H1 (cell line): ENCODE data around the gene ARHGAP18. TPM values are rescaled to one million over a fixed set of nuclear protein-coding genes. Genes with fewer than 3 reads are reported as not detected.

Experiments
- CTCF ChIA-PET: fragments of 300-600 bp; sonication (Branson Sonifier 250); formaldehyde crosslinking; loops from one replicate; lab custom pipeline; 2021; ENCODE audit not compliant: partially characterized antibody; lab: Charles Lee
- POLR2A ChIA-PET: fragments of 300-600 bp; sonication (Branson Sonifier 250); formaldehyde crosslinking; loops from one replicate; lab custom pipeline; 2021; ENCODE audit warnings: inconsistent platforms; ENCODE audit not compliant: partially characterized antibody; lab: Charles Lee
- DNase-seq, 2 experiments: peaks; one replicate each; pipeline versions ENCODE4 v3.0.0 to v3.0.0-alpha.2; 2010 to 2022; ENCODE audit warnings: low spot score in 2 of 2, low read depth in 1 of 2, mixed read lengths in 1 of 2
- FAIRE-seq: peaks from 2 replicates; lab custom pipeline; 2011; peaks lifted over from hg19 to GRCh38; lab: Jason Lieb, UNC
- H2AFZ ChIP-seq: 2 replicates; pipeline ENCODE4 v1.8.1; 2012; ENCODE audit warnings: low read length, inconsistent platforms
- H2AK5ac ChIP-seq: 2 replicates; pipeline ENCODE4 v1.6.1; 2013; ENCODE audit warnings: low read depth, low read length
- H2BK120ac ChIP-seq: replicated peaks from 2 replicates; pipeline ENCODE3; 2013; ENCODE audit warnings: low read depth, low read length, inconsistent platforms
- H2BK12ac ChIP-seq: 2 replicates; pipeline ENCODE4 v1.6.1; 2013; ENCODE audit warnings: low read depth, low read length
- H2BK15ac ChIP-seq: 2 replicates; pipeline ENCODE4 v1.6.1; 2013; ENCODE audit warnings: low read length
- H2BK20ac ChIP-seq: 2 replicates; pipeline ENCODE4 v1.6.1; 2013; ENCODE audit warnings: low read length
- H2BK5ac ChIP-seq: 2 replicates; pipeline ENCODE4 v1.6.1; 2013; ENCODE audit warnings: low read depth, low read length
- H3K14ac ChIP-seq: 2 replicates; pipeline ENCODE4 v1.6.1; 2013; ENCODE audit warnings: inconsistent platforms; ENCODE audit not compliant: insufficient read length
- H3K18ac ChIP-seq: 2 replicates; pipeline ENCODE4 v1.6.1; 2013; ENCODE audit warnings: low read length; ENCODE audit errors: extremely low read depth
- H3K23ac ChIP-seq: 2 replicates; pipeline ENCODE4 v1.6.1; 2013; ENCODE audit warnings: inconsistent platforms; ENCODE audit not compliant: insufficient read length
- H3K23me2 ChIP-seq: 2 replicates; pipeline ENCODE4 v1.6.1; 2013; ENCODE audit warnings: low read depth, low read length
- H3K27ac ChIP-seq: 2 replicates; pipeline ENCODE4 v1.6.1; 2011; ENCODE audit warnings: low read depth, low read length, inconsistent platforms
- H3K27me3 ChIP-seq, 4 experiments: replicated peaks in 1 of 4; 1 replicate in 1 of 4; 2 replicates in 3 of 4; pipeline versions ENCODE4 v1.6.1 to v1.8.1; 2011 to 2013; ENCODE audit warnings: low read length in 3 of 4, mild to moderate bottlenecking in 3 of 4, inconsistent platforms in 2 of 4, mixed read lengths in 2 of 4, moderate library complexity in 1 of 4; ENCODE audit not compliant: control insufficient read depth in 3 of 4, insufficient read depth in 3 of 4; ENCODE audit errors: extremely low read depth in 1 of 4
- H3K36me3 ChIP-seq, 4 experiments: 2 replicates each; pipeline versions ENCODE4 v1.6.1 to v1.8.1; 2011 to 2013; ENCODE audit warnings: mild to moderate bottlenecking in 4 of 4, low read length in 3 of 4, moderate library complexity in 2 of 4, control low read depth in 1 of 4, inconsistent platforms in 1 of 4; ENCODE audit not compliant: insufficient read depth in 4 of 4, control insufficient read depth in 2 of 4
- H3K4ac ChIP-seq: replicated peaks from 2 replicates; pipeline ENCODE3; 2013; ENCODE audit warnings: low read length, low read depth, mixed read lengths, inconsistent platforms; ENCODE audit not compliant: insufficient read length
- H3K4me1 ChIP-seq, 4 experiments: replicated peaks in 1 of 4; 1 replicate in 1 of 4; 2 replicates in 3 of 4; pipeline versions ENCODE4 v1.6.1 to v1.8.1; 2011 to 2013; ENCODE audit warnings: low read length in 3 of 4, inconsistent platforms in 2 of 4, mixed read lengths in 1 of 4; ENCODE audit not compliant: insufficient read depth in 4 of 4, control insufficient read depth in 3 of 4
- H3K4me2 ChIP-seq, 2 experiments: 2 replicates each; pipeline versions ENCODE4 v1.6.1 to v1.8.1; 2011 to 2013; ENCODE audit warnings: low read depth in 2 of 2, low read length in 2 of 2, control low read depth in 1 of 2, inconsistent platforms in 1 of 2, mild to moderate bottlenecking in 1 of 2; ENCODE audit not compliant: insufficient read depth in 1 of 2
- H3K4me3 ChIP-seq, 4 experiments: fragments of 200-600, 300-600 bp in 1 of 4; sonication (generic), shearing (Covaris generic), sonication (Bioruptor Twin) in 1 of 4; 2 replicates each; pipeline versions ENCODE4 v1.5.1 to v1.8.1; 2011 to 2016; ENCODE audit warnings: low read length in 4 of 4, low read depth in 3 of 4, control low read depth in 2 of 4, inconsistent platforms in 2 of 4, mild to moderate bottlenecking in 2 of 4, mixed read lengths in 1 of 4, moderate library complexity in 1 of 4; ENCODE audit not compliant: insufficient read depth in 2 of 4; ENCODE audit errors: extremely low read depth in 1 of 4
- H3K56ac ChIP-seq: replicated peaks from 2 replicates; pipeline ENCODE3; 2013; ENCODE audit warnings: low read depth, mild to moderate bottlenecking, mixed read lengths, low read length, inconsistent platforms; ENCODE audit not compliant: insufficient read length
- H3K79me1 ChIP-seq: 2 replicates; pipeline ENCODE4 v1.6.1; 2013; ENCODE audit warnings: low read depth, low read length, control low read depth
- H3K79me2 ChIP-seq, 2 experiments: 2 replicates each; pipeline versions ENCODE4 v1.6.1 to v1.8.1; 2012 to 2013; ENCODE audit warnings: low read length in 2 of 2, mild to moderate bottlenecking in 2 of 2, inconsistent platforms in 1 of 2; ENCODE audit not compliant: insufficient read depth in 2 of 2, control insufficient read depth in 1 of 2
- H3K9ac ChIP-seq, 4 experiments: replicated peaks in 1 of 4; 1 replicate in 1 of 4; 2 replicates in 3 of 4; pipeline versions ENCODE4 v1.6.1 to v1.8.1; 2011 to 2013; ENCODE audit warnings: low read depth in 3 of 4, low read length in 3 of 4, control low read depth in 2 of 4, mild to moderate bottlenecking in 2 of 4, moderate library complexity in 2 of 4, inconsistent platforms in 1 of 4; ENCODE audit errors: extremely low read depth in 1 of 4
- H3K9me3 ChIP-seq, 2 experiments: 2 replicates each; pipeline versions ENCODE4 v1.6.1 to v1.8.1; 2012 to 2013; ENCODE audit warnings: mild to moderate bottlenecking in 2 of 2, moderate library complexity in 2 of 2, control low read depth in 1 of 2, inconsistent platforms in 1 of 2, low read depth in 1 of 2, low read length in 1 of 2, mixed read lengths in 1 of 2; ENCODE audit not compliant: insufficient read depth in 2 of 2
- H4K20me1 ChIP-seq, 2 experiments: replicated peaks in 1 of 2; 2 replicates each; pipeline versions ENCODE3 to v1.8.1; 2011 to 2013; ENCODE audit warnings: inconsistent platforms in 2 of 2, low read length in 2 of 2, mild to moderate bottlenecking in 1 of 2; ENCODE audit not compliant: insufficient read depth in 2 of 2, control insufficient read depth in 1 of 2
- H4K5ac ChIP-seq: 2 replicates; pipeline ENCODE4 v1.6.1; 2013; ENCODE audit warnings: low read length, low read depth, mixed read lengths, inconsistent platforms; ENCODE audit not compliant: insufficient read length
- H4K8ac ChIP-seq: 2 replicates; pipeline ENCODE4 v1.8.0; 2013; ENCODE audit warnings: mild to moderate bottlenecking, moderate library complexity, low read length, inconsistent platforms; ENCODE audit not compliant: insufficient read depth; ENCODE audit errors: extremely low read depth
- H4K91ac ChIP-seq: replicated peaks from 2 replicates; pipeline ENCODE3; 2013; ENCODE audit warnings: low read length, mixed read lengths, inconsistent platforms; ENCODE audit not compliant: insufficient read length
- BCL11A ChIP-seq, 2 experiments: IDR thresholded peaks; one replicate each; pipeline ENCODE4 v1.6.1; 2011; ENCODE audit warnings: low read depth in 2 of 2, low read length in 2 of 2, mild to moderate bottlenecking in 2 of 2
- CTCF ChIP-seq, 3 experiments: IDR thresholded peaks; 1 replicate in 2 of 3; 2 replicates in 1 of 3; pipeline versions ENCODE4 v1.5.1 to v1.6.1; 2011; ENCODE audit warnings: low read length in 3 of 3, mild to moderate bottlenecking in 3 of 3, inconsistent platforms in 2 of 3, low read depth in 1 of 3, moderate library complexity in 1 of 3; ENCODE audit not compliant: insufficient read depth in 1 of 3; ENCODE audit errors: control extremely low read depth in 1 of 3
- FOSL1 ChIP-seq: IDR thresholded peaks from 2 replicates; pipeline ENCODE4 v1.6.1; 2011; ENCODE audit warnings: mild to moderate bottlenecking, low read depth, low read length, moderate library complexity; ENCODE audit not compliant: insufficient read depth
- HDAC2 ChIP-seq, 2 experiments: fragments of 300-600 bp in 1 of 2; sonication (generic) in 1 of 2; IDR thresholded peaks; 2 replicates each; pipeline ENCODE4 v1.6.1; 2011 to 2012; ENCODE audit warnings: low read depth in 2 of 2, low read length in 2 of 2, mild to moderate bottlenecking in 2 of 2, moderate library complexity in 2 of 2, borderline replicate concordance in 1 of 2, inconsistent platforms in 1 of 2
- KDM1A ChIP-seq: fragments of 200-600, 300-600 bp; sonication (generic); IDR thresholded peaks from 2 replicates; pipeline ENCODE4 v1.7.1; 2016; ENCODE audit warnings: mild to moderate bottlenecking, low read length, borderline replicate concordance
- MAFK ChIP-seq: IDR thresholded peaks from 2 replicates; pipeline ENCODE4 v1.6.1; 2012; ENCODE audit warnings: low read depth, mild to moderate bottlenecking, improper control_type of control experiment, low read length
- NANOG ChIP-seq: IDR thresholded peaks from 2 replicates; pipeline ENCODE4 v1.6.1; 2011; ENCODE audit warnings: low read length, low read depth, mild to moderate bottlenecking, inconsistent platforms; ENCODE audit not compliant: insufficient read depth, poor library complexity, severe bottlenecking
- NRF1 ChIP-seq: IDR thresholded peaks from 2 replicates; pipeline ENCODE4 v1.6.1; 2011; ENCODE audit warnings: mild to moderate bottlenecking, low read depth, low read length, improper control_type of control experiment
- RBBP5 ChIP-seq: IDR thresholded peaks from 2 replicates; pipeline ENCODE4 v1.7.1; 2012; ENCODE audit warnings: low read depth, mild to moderate bottlenecking, inconsistent platforms, low read length, moderate library complexity, borderline replicate concordance
- RNF2 ChIP-seq: fragments of 200-900, 300-1000 bp; sonication (generic); IDR thresholded peaks from 2 replicates; pipeline ENCODE4 v1.7.1; 2016; ENCODE audit warnings: borderline replicate concordance, low read depth, mild to moderate bottlenecking, antibody characterized with exemption, low read length; ENCODE audit not compliant: poor library complexity, severe bottlenecking; ENCODE audit errors: missing control alignments
- SP1 ChIP-seq: IDR thresholded peaks from 2 replicates; pipeline ENCODE4 v1.6.1; 2011; ENCODE audit warnings: low read depth, low read length
- TAF7 ChIP-seq: optimal IDR thresholded peaks from 2 replicates; pipeline ENCODE3; 2011; ENCODE audit warnings: low read depth, mild to moderate bottlenecking, inconsistent platforms, low read length, moderate library complexity, borderline replicate concordance
- polyA plus RNA-seq, 7 experiments: library from polyadenylated mRNA; depleted of rRNA in 3 of 7; stranded (reverse) in 5 of 7; unstranded in 2 of 7; fragments of >200 nt in 5 of 7; fragments of 200-250 nt in 2 of 7; gene quantifications; 1 replicate in 5 of 7; 2 replicates in 1 of 7; 4 replicates in 1 of 7; pipeline versions ENCODE4 v1.2.1 to v1.2.3, GENCODE V29; 2011 to 2013; ENCODE audit warnings: missing spikeins in 2 of 7, mixed read lengths in 2 of 7
- total RNA-seq: library from RNA; stranded (reverse); fragmentation: NEBNext Ultra II Directional; extraction: Animal tissue kit (Norgen Biotek cat#: 25700); gene quantifications from 2 replicates; pipeline ENCODE4 v1.2.1, GENCODE V29; 2021

Gene ARHGAP18
- total and polyA plus RNA-seq, 2 of the 8 experiments (the other 6 are each of a cell fraction or from before 2014, with no cell fraction given): 0.83 to 4.5 TPM

- ChIA-PET POLR2A (no interaction called here), CTCF (no interaction called here)
- TF ChIP-seq RBBP5 (no peak), MAFK (no peak), BCL11A (IDR thresholded peaks at IDR 0.05; ENCODE audit: low read depth in 2 of 2, low read length in 2 of 2) (no peak), KDM1A (no peak), NRF1 (no peak), NANOG (no peak), FOSL1 (no peak), HDAC2 (IDR thresholded peaks at IDR 0.05; ENCODE audit: borderline replicate concordance in 1 of 2, low read depth in 2 of 2, low read length in 2 of 2) (no peak), SP1 (no peak), RNF2 (no peak), CTCF (IDR thresholded peaks at IDR 0.05; ENCODE audit: control extremely low read depth in 1 of 3, insufficient read depth in 1 of 3, low read depth in 1 of 3, low read length in 3 of 3) (no peak), TAF7 (no peak)
- Histone ChIP-seq H2BK20ac (no peak overlapping the region), H3K4me1 (no peaks in the 10 kb centered on the region; a peak in 1 of 7 replicates), H2BK12ac (no peak overlapping the region), H3K4me3 (no peak overlapping the region), H3K36me3 (no peaks in the 10 kb centered on the region), H3K23ac (no peak overlapping the region), H3K23me2 (no peaks in the 10 kb centered on the region), H4K8ac (no peak overlapping the region), H3K79me1 (no peaks in the 10 kb centered on the region), H3K27ac (no peak overlapping the region), H2BK5ac (no peak overlapping the region), H3K14ac (no peak overlapping the region), H3K27me3 (no peaks in the 10 kb centered on the region), H4K91ac (no peak overlapping the region), H2AK5ac (no peak overlapping the region), H3K4ac (no peak overlapping the region), H3K79me2 (no peaks in the 10 kb centered on the region), H3K9me3 (no peaks in the 10 kb centered on the region), H4K5ac (no peak overlapping the region), H3K18ac (no peak overlapping the region), H3K4me2 (no peak overlapping the region), H4K20me1 (no peaks in the 10 kb centered on the region), H3K56ac (no peak overlapping the region), H2BK15ac (no peak overlapping the region), H2AFZ (no peak overlapping the region), H2BK120ac (no peak overlapping the region), H3K9ac (no peak overlapping the region)
- no peak for DNase-seq
- no peak for FAIRE-seq
Measured at GRCh38 chr6:129620234-129620610, 89.8 kb downstream of the ARHGAP18 start.
